ENCODE data around the gene CACNA2D3. TPM values are rescaled to one million over a fixed set of nuclear protein-coding genes. Genes with fewer than 3 reads are reported as not detected.

CACNA2D3 gene
- polyA plus RNA-seq, 1 donor (not counting 4 experiments of a cell fraction or from before 2014, with no cell fraction given): 0.08 TPM

DNA sequence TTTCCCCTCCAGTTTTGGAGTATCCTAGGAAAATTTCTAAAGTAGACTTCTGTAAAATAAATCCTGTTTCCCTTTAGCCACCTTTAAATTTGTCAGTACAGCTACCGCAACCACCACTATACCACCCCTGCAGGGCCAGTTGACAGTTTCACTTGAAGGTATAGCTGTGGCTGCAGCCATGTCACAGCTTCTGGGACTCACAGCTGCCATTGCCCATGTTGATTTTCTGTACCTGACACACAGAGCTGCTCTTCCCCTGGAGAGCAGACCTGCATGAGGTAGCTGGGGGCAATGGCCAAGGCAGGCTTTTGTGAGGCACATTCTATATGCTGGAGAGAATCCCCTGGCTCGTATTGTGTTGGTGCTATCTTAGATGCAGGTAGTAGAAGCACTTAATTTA, 460.1 kb downstream of the CACNA2D3 start:
- Histone ChIP-seq H3K9me3 (ENCODE audit: control insufficient read depth, low read depth, low read length) (no peaks in the 10 kb centered on the region), H4K20me1 (ENCODE audit: control insufficient read depth, extremely low read depth, insufficient read depth, low read length) (no peaks in the 10 kb centered on the region), H3K27me3 (ENCODE audit: control insufficient read depth, extremely low read depth, insufficient read depth, low read length) (no peaks in the 10 kb centered on the region), H3K79me2 (ENCODE audit: control insufficient read depth, insufficient read depth, low read length) (no peaks in the 10 kb centered on the region), H3K27ac (ENCODE audit: control insufficient read depth, insufficient read depth, low read length) (no peak overlapping the region), H3K4me3 (ENCODE audit: control insufficient read depth in 2 of 3, extremely low read depth in 1 of 3, insufficient read depth in 2 of 3, low read depth in 1 of 3, low read length in 3 of 3) (no peak overlapping the region), H2AFZ (ENCODE audit: control insufficient read depth, low read length) (no peak overlapping the region), H3K4me2 (ENCODE audit: control insufficient read depth, extremely low read depth, insufficient read depth, low read depth, low read length) (no peak overlapping the region), H3K9ac (ENCODE audit: control insufficient read depth, extremely low read depth, insufficient read depth, low read length) (no peak overlapping the region), H3K9me1 (ENCODE audit: control insufficient read depth, extremely low read depth, insufficient read depth, low read length) (no peaks in the 10 kb centered on the region), H3K4me1 (ENCODE audit: control insufficient read depth, extremely low read depth, insufficient read depth, low read length) (no peaks in the 10 kb centered on the region), H3K36me3 (ENCODE audit: control insufficient read depth in 2 of 2, extremely low read depth in 1 of 2, insufficient read depth in 2 of 2, low read length in 2 of 2) (no peaks in the 10 kb centered on the region)
- dilution Hi-C loops (cut with MboI; ENCODE audit: extremely low pct_ligation_motif_present, low sequenced_read_pairs): no loop called here
- TF ChIP-seq EZH2 (IDR thresholded peaks at IDR 0.05; ENCODE audit: low read length) (no peak), CTCF (optimal IDR thresholded peaks at IDR 0.05 in 1 of 3, IDR thresholded peaks at IDR 0.05 in 1 of 3, conservative IDR thresholded peaks at IDR 0.05 in 1 of 3; ENCODE audit: extremely low read depth in 1 of 3, insufficient read depth in 2 of 3, low read length in 3 of 3) (no peak)
- FAIRE-seq: no peak
- DNase-seq (ENCODE audit: low read depth, low spot score): no peak

DNA sequence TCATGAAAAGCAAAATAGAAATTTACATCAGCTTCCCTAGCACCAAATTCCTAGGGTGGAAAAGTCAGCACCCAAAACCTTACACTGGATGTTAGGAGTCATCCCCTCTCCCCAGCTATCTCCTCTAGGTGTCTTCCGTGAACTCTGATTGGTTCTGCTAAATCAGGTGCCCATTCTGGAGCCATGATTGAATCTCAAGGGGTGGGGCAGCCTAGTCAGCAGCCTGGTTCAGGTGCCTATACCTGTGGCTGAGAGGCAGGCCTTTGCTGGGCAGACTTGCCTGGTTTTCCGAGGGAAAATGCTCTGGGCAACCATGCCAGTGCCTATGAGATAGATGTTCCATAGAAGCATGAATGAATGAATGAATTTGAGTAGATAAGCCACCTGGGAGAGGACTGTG, 468.8 kb downstream of the CACNA2D3 start:
- no peak overlapping the region for H2AFZ ChIP-seq (ENCODE audit: control insufficient read depth, low read length)
- DNase-seq (ENCODE audit: low read depth, low spot score) (no peak), FAIRE-seq (no peak)
- H3K4me3 ChIP-seq (ENCODE audit: control insufficient read depth in 2 of 3, extremely low read depth in 1 of 3, insufficient read depth in 2 of 3, low read depth in 1 of 3, low read length in 3 of 3): no peak overlapping the region
- no peaks in the 10 kb centered on the region for H3K9me3 ChIP-seq (ENCODE audit: control insufficient read depth, low read depth, low read length)
- H3K9ac ChIP-seq (ENCODE audit: control insufficient read depth, extremely low read depth, insufficient read depth, low read length): no peak overlapping the region
- no peaks in the 10 kb centered on the region for H3K9me1 ChIP-seq (ENCODE audit: control insufficient read depth, extremely low read depth, insufficient read depth, low read length)
- no peaks in the 10 kb centered on the region for H3K4me1 ChIP-seq (ENCODE audit: control insufficient read depth, extremely low read depth, insufficient read depth, low read length)
- H3K4me2 ChIP-seq (ENCODE audit: control insufficient read depth, extremely low read depth, insufficient read depth, low read depth, low read length): no peak overlapping the region
- TF ChIP-seq CTCF (optimal IDR thresholded peaks at IDR 0.05 in 1 of 3, IDR thresholded peaks at IDR 0.05 in 1 of 3, conservative IDR thresholded peaks at IDR 0.05 in 1 of 3; ENCODE audit: extremely low read depth in 1 of 3, insufficient read depth in 2 of 3, low read length in 3 of 3) (no peak), EZH2 (IDR thresholded peaks at IDR 0.05; ENCODE audit: low read length) (no peak)
- H4K20me1 ChIP-seq (ENCODE audit: control insufficient read depth, extremely low read depth, insufficient read depth, low read length): no peaks in the 10 kb centered on the region
- H3K36me3 ChIP-seq (ENCODE audit: control insufficient read depth in 2 of 2, extremely low read depth in 1 of 2, insufficient read depth in 2 of 2, low read length in 2 of 2): no peaks in the 10 kb centered on the region
- H3K27me3 ChIP-seq (ENCODE audit: control insufficient read depth, extremely low read depth, insufficient read depth, low read length): no peaks in the 10 kb centered on the region
- H3K79me2 ChIP-seq (ENCODE audit: control insufficient read depth, insufficient read depth, low read length): no peaks in the 10 kb centered on the region
- dilution Hi-C loops (cut with MboI; ENCODE audit: extremely low pct_ligation_motif_present, low sequenced_read_pairs): no loop called here
- H3K27ac ChIP-seq (ENCODE audit: control insufficient read depth, insufficient read depth, low read length): no peak overlapping the region
